Stimulated activated CD4-positive, alpha-beta T cell treated with anti-CD3 and anti-CD28 coated beads, Interleukin-4, amount 100 ng/mL, for 48 hours (primary cell): ENCODE results near the gene GAPVD1.
"Not testable (repeated sequence)": the region's sequence is repeated elsewhere in the genome, so short reads cannot be mapped to it uniquely, and the experiment has no call there.

Source experiments
- DNase-seq, 2 donors: peaks; one replicate each; pipeline ENCODE4 v3.0.0-alpha.2; 2020; ENCODE audit warnings: low read depth in 2 of 2

GAPVD1 gene

GRCh38 chr9:125372441-125373226 is 111.0 kb downstream of the GAPVD1 start:
- no peak for DNase-seq

GRCh38 chr9:125374443-125375309 is 113.0 kb downstream of the GAPVD1 start:
- DNase-seq: peak; percentile 56 to 62

- DNase-seq: no peak
Measured at GRCh38 chr9:125375820-125376219, 114.2 kb downstream of the GAPVD1 start.

GRCh38 chr9:125376261-125377226 is 114.9 kb downstream of the GAPVD1 start:
- no peak for DNase-seq

- DNase-seq: no peak
Measured at GRCh38 chr9:125377584-125378250, 116.1 kb downstream of the GAPVD1 start.

- DNase-seq: no peak
Measured at GRCh38 chr9:125378778-125379177, 117.2 kb downstream of the GAPVD1 start.

GRCh38 chr9:125379208-125379607 is 117.6 kb downstream of the GAPVD1 start:
- DNase-seq: no peak

- no peak for DNase-seq
Measured at GRCh38 chr9:125380406-125380805, 118.8 kb downstream of the GAPVD1 start.

- no peak for DNase-seq
Measured at GRCh38 chr9:125387861-125388524, 126.4 kb downstream of the GAPVD1 start.

GRCh38 chr9:125388978-125389377 is 127.4 kb downstream of the GAPVD1 start:
- no peak for DNase-seq

- DNase-seq: no peak
Measured at GRCh38 chr9:125391704-125392103, 130.1 kb downstream of the GAPVD1 start.

- no peak for DNase-seq
Measured at GRCh38 chr9:125393426-125393825, 131.8 kb downstream of the GAPVD1 start.

- no peak for DNase-seq
Measured at GRCh38 chr9:125396799-125397198, 135.2 kb downstream of the GAPVD1 start.

- no peak for DNase-seq
Measured at GRCh38 chr9:125397736-125398135, 136.1 kb downstream of the GAPVD1 start.

- DNase-seq: no peak
Measured at GRCh38 chr9:125398243-125398642, 136.6 kb downstream of the GAPVD1 start.

GRCh38 chr9:125399165-125399564 is 137.5 kb downstream of the GAPVD1 start:
- no peak for DNase-seq

GRCh38 chr9:125399666-125400065 is 138.0 kb downstream of the GAPVD1 start:
- no peak for DNase-seq

- DNase-seq: not testable (repeated sequence)
Measured at GRCh38 chr9:125400232-125400631, 138.6 kb downstream of the GAPVD1 start.

GRCh38 chr9:125400725-125401716 is 139.4 kb downstream of the GAPVD1 start:
- no peak for DNase-seq
